Stimulated activated CD4-positive, alpha-beta T cell treated with anti-CD3 and anti-CD28 coated beads, Interleukin-15, amount 100 ng/mL, for 48 hours (primary cell): ENCODE measurements around the gene ZFAND4.
"Not testable (repeated sequence)": the region's sequence is repeated elsewhere in the genome, so short reads cannot be mapped to it uniquely, and the experiment has no call there.

Experiments used
- DNase-seq, 2 donors: peaks; one replicate each; pipeline ENCODE4 v3.0.0-alpha.2; 2020; ENCODE audit warnings: low read depth in 2 of 2

ZFAND4 gene

DNA sequence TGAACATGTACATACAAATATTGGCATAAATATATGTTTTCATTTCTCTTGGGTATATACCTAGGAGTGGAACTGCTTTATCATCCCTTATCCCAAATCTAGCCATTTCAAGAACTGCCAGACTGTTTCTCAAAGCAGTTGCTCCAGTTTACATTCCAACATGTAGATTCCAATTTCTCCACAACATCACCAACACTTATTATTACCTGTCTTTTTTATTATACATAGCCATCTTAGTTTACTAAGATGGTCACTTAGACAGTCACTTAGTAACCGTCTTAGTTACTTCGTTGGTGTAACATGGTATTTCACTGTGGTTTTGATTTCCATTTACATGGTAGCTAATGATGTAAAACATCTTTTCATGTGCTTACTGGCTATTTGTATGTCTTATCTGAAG, 82.7 kb downstream of the ZFAND4 start:
- no peak for DNase-seq

DNA sequence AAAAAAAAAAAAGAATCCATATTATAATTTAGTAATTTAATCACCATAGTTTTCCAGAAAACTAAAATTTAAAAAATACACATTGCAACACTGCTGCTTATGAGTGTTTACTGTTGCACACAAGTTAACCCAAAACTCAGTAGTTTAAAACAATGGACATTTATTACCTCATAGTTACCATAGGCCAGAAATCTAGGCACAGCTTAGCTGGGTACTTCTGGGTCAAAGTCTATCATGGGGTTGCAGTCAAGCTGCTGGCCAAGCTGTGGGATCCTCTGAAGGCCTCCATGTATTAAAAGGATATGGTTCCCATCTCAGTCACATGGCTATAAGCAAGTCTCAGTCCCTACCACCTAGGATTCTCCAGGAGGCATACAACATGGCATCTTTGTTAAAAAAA, 83.6 kb downstream of the ZFAND4 start:
- DNase-seq = no peak

DNA sequence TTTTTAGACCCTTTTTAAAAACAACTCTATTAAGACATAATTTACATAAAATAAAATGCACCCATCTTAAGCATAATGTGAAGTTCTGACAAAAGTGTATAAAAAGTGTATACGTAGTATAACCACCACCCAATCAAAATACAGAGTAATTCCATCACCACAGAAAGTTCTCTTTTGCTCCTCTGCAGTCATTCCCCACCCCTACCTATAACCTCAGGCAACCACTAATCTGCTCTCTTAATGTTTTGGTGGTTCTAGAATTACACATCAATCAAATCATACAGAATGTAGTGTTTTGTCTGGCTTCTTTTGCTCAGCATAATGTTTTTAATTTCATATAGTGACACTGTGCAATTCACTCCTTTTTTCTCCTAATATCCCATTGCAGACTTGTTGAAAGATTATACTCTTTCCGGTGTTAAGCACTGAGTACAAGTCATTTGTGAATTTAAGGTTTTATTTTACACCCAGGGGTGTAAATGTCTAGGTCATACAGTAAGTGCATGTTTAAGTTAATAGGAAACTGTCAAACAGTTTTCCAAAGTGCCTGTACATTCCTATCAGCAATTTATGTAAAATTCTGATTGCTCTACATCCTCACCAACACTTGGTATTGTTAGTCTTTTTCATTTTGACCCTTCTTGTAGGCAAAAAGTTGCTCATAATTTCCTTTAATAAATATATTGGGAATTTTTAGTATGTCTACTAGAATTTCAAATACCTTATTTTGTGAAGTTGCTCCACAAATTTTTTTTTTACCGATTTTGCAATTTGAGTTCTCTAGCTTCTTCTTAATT, 86.3 kb downstream of the ZFAND4 start:
- no peak for DNase-seq

DNA sequence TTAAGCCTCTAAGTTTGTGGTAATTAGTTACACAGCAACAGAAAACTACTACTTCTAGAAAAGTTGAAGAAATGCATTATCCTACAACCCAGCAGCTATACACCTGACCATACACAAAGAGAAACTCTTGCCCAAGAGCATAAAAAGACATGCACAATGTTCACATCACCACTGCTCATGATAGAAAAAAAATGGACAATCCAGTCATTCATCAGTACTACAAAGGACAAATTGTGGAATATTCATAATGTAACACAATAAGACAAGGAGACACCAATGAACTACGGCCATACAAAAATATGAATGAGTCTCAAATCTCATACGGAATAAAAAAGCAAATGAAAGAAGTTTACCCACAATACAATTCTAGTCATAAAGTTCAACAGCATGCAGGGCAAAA, 87.4 kb downstream of the ZFAND4 start:
- no peak for DNase-seq

DNA sequence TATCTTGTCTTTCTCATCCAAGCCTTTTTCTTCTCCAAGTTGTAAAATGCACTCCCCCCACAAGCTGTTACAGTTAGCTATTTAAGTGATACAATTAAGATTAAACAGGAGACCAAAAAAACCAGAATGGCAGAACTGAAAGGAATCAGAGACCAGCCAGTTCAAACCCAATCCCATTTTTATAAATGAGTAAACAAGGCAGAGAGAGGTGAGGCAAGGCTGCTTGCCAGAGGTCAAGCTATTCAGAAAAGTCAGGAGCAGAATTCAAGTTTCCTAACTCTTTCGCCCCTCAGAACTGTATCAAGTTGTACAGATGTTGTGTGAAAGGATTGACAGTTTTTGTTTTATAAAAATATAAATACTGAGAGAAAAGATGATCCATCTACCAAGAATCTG, 90.2 kb downstream of the ZFAND4 start:
- no peak for DNase-seq

DNA sequence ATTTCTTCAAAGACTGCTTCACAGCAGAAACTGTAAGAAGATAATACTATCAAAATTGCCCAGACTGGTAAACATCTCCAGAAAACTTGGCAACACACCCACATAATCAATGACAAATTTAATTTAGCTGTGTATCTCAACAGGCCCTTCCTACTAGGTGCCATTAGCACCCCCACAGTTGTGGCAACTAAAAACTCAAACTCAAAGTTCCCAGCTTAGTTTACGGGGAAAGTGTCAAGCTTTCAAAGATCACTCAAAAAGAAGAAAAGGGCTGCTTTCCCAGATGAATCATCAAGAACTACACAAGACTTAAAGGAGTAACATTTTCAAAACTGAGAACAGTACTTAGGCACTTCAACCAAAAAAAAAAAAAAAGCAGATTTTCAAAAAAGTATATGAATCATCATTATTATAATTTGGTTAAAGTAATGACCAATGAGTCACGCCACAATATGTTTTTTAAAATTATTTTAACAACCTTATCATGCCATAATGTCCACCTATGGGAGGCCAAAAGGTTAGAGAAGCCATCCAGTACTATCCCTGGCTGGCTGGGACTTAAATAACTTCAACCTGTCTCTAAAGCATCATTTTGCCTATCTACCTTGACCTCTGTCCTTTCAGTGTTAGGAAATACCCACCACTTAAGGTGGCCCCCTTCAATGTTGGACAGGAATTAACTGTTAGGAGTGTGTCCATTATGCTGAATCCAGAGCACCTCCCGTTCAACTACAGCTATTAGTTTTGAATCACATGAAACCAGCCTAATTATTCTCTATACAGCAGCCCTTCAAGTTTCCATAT, 90.8 kb downstream of the ZFAND4 start:
- no peak for DNase-seq

DNA sequence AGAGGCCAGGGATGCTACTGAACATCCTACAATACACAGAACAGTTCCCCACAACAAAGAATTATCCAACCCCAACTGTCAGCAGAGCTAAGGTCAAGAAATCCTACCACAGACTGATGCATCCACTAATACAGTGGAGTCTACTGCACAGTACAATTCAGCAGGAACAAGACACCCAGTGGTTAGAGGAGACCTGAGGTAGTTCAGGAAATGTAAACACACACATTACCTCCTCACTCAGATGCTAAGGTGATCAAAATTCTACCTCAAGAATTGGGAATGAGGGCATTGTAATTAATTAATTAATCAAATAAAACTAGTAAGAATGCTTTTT, 91.4 kb downstream of the ZFAND4 start:
- no peak for DNase-seq

DNA sequence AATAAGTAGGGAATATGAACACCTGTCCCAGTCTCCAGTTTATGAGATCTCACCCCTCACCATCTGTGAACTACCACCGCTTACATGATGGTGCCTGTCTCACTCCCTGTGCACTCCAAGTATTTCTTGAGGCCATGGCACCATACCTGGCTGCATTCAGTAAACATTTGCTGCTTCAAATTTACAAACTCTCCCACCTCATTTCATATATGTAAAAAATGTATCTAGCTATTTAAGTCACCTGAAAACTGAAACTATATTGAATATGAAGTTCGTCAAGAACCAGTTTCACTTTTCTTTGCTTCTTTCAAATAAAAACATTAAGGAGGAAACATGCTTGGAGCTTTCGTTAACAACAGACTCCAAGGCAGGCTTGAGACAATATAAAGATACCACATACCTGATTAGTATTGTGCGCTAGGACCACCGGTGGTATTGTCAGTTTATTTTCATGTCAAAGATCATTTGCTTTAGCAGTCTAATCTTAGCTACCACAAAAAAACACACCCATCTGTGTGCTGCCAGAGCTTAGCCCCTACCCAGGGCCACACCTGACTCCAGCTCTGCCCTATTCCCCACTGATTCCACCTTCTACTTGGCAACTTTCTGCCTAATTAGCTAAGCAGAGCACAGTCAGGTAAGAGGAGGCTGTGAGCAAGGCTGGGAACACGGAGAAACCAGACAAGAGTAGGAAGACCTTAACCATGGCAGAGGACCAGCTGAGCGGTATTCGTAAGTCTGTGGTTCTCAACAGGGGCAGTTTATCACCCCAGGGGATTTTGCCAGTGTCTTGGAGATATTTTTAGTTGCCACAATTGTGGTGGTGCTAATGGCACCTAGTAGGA, 92.0 kb downstream of the ZFAND4 start:
- no peak for DNase-seq

DNA sequence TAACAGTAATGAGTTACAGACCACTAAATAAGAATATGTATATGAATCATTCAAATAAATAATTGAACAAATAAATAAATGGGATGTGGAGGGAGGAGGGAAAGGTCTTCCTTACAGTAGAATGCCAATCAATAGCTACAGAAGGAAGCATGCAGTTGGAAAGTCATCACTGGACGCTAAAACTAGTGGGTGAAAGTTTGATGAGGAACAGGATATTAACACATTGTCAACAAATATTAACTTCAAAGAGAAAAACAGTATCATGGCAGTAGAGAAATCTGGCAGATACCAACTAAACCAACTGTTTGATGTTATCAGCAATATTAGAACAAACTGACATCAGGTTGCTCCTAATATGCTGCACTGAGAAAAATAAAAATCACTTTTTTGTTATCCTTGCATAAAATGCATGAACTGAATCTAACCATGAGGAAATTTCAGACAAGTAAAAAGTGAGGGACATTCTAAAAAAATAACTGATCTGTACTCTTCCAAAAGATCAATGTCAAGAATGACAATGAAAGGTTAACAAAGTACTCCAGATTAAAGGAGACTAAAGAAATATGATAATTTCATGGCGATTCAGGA, 94.1 kb downstream of the ZFAND4 start:
- no peak for DNase-seq

DNA sequence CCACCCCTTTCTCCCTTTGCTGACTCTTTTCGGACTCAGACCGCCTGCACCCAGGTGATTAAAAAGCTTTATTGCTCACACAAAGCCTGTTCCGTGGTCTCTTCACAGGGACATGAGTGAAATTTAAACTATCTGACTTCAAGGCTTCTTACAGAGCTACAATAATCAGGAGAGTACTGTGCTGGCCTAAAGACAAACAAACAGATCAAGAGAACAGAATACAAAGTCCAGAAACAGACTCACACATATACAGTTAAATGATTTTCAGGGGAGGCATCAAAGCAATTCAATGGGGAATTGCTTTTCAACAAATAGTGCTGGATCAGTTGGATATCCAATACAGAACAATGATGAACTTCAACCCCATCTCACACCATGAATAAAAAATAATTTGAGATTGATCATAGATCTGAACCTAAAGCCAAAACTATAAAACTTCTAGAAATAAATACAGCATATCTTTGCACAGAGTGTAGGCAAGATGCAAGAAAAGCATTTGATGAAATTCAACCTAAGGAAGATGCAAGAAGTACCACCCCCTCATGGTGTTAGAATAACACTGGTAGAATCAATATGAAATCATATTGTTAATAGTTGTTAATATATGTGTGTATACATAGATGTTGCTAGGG, 96.5 kb downstream of the ZFAND4 start:
- DNase-seq = no peak

DNA sequence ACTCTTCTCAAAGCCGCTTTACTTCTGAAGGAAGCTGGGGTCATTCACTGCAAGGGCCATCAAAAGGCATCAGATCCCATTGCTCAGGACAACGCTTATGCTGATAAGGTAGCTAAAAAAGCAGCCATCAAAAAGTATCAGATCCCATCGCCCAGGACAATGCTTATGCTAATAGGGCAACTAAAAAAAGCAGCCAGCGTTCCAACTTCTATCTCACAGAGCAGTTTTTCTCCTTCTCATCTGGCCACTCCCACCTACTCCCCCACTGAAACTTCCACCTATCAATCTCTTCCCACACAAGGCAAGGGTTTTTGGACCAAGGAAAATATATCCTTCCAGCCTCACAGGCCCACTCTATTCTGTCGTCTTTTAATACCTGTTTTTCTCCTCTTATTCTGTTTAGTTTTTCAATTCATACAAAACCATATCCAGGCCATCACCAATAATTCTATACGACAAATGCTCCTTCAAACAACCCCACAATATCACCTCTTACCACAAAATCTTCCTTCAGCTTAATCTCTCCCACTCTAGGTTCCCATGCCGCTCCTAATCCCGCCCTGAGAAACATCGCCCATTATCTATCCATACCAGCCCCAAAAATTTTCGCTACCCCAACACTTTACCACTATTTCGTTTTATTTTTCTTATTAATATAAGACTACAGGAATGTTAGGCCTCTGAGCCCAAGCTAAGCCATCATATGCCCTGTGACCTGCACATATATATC, 97.4 kb downstream of the ZFAND4 start:
- DNase-seq = not testable (repeated sequence)

DNA sequence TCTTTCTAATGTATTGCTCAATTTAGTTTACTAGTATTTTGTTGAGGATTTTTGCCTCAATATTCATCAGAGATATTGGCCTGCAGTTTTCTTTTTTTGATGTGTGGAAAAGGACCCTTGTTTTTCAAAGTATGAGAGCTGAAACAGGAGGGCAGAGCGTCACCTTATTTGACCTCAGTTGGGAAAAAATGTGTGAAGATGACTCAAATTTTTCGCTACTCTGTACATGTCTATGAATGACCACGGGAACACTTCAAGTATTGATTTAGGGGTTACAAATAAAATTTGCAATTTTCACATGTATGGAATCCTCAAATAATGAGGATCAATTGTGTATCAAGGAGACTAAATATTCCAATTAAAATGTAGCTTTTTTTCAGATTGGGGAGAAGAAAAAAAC, 103.1 kb downstream of the ZFAND4 start:
- no peak for DNase-seq

DNA sequence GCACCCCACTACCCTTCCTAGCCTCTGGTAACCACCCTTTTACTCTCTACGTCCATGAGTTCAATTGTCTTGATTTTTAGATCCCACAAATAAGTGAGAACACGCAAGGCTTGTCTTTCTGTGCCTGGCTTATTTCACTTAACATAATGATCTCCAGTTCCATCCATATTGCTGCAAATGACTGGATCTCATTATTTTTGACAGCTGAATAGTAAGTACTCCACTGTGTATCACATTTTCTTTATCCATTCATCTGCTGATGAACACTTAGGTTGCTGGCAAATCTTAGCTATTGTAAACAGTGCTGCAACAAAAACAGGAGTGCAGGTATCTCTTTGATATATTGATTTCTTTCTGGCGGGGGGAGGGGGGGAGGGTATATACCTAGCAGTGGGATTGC, 106.2 kb downstream of the ZFAND4 start:
- no peak for DNase-seq
